GM10248 (cell line): ENCODE measurements around the gene DEPP1.

Experiments
- CTCF ChIA-PET: fragments of 300-600 bp; sonication (Branson Sonifier 250); formaldehyde crosslinking; extraction: SDS; loops from one replicate; lab custom pipeline; 2021; ENCODE audit warnings: antibody characterized with exemption; lab: Yijun Ruan, JAX
- POLR2A ChIA-PET: fragments of 350-650 bp; sonication (Branson Sonifier 250); formaldehyde crosslinking; extraction: SDS; loops from one replicate; lab custom pipeline; 2020; ENCODE audit warnings: antibody characterized with exemption; lab: Yijun Ruan, JAX
- DNase-seq: peaks from one replicate; pipeline ENCODE4 v3.0.0; 2012; ENCODE audit errors: extremely low spot score
- CTCF ChIP-seq: IDR thresholded peaks from 2 replicates; pipeline ENCODE4 v1.5.1; 2012; ENCODE audit warnings: mild to moderate bottlenecking, low read depth; ENCODE audit errors: extremely low read depth, missing control alignments, control extremely low read depth

Gene DEPP1

GRCh38 chr10:44936314-44936975 lies 42.2 kb downstream of the DEPP1 start:
- no peak for TF ChIP-seq CTCF
- DNase-seq: no peak
- ChIA-PET POLR2A (no interaction called here), CTCF (interaction anchor here (1.8 to 13.5 kb wide), 5 partner anchors 11 to 43 kb away, joined by 6 to 211 read pairs (median 99); partner anchors contain the start of genes DEPP1 and RASSF4)

DNA sequence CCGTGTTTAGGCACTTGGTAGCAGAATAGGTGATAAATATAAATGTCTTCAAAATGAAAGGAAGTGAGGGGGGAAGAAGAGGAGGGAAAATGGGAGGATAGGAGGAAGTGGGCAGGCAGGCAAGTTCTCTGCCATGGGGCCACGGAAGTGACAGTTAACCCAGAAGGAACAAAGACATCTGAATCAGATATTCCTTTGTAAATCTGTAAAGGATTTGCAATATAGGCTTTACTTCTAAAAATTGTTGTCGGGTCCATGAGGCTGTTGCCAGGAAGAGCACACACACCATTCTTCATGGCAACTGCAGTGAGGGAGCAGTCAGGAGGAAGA lies 42.7 kb downstream of the DEPP1 start:
- TF ChIP-seq CTCF: no peak
- no peak for DNase-seq
- ChIA-PET CTCF (interaction anchor here (1.8 to 13.5 kb wide), 5 partner anchors 11 to 43 kb away, joined by 6 to 211 read pairs (median 99); partner anchors contain the start of genes DEPP1 and RASSF4), POLR2A (no interaction called here)

DNA sequence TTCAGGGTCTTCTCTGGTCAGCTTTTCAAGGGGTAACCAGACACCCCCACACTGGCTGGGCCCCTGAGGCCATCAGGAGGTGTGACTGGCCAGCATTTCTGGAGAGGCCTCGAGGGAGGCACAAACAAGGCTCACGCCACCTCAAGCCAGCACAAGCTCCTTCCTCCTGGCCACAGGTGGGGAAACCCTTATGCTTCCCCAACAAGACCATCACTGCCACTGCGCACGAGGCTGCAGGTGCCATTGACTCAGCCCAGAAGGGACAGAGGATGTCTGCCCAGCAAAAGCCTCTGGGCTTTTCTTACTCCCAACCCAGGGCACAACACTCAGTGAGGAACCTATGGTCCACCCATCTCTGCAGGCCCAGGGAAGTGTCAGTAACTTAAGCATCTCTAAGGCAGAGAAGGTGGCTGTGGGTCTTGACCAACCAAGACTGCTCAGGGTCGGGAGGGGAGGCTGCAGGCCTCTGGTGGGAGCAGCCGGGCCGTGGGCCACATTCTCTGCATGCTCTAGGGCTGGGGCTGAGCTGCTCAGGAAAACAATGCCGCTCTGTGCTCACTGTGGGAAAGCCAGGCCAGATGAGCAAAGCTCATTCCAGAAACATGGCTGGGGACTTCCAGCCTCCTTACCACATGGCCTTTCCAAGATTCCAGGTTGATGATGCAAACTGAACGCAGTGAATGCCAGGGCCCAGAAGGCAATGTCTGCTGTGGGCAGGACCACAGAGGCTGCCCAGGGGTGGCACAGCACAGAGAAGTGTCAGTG lies 43.2 kb downstream of the DEPP1 start:
- DNase-seq: no peak
- TF ChIP-seq CTCF: no peak
- ChIA-PET CTCF (interaction anchor here (0.8 to 13.5 kb wide), 7 partner anchors 10 to 72 kb away, joined by 3 to 211 read pairs (median 7); partner anchors contain the start of genes DEPP1 and RASSF4), POLR2A (no interaction called here)

DNA sequence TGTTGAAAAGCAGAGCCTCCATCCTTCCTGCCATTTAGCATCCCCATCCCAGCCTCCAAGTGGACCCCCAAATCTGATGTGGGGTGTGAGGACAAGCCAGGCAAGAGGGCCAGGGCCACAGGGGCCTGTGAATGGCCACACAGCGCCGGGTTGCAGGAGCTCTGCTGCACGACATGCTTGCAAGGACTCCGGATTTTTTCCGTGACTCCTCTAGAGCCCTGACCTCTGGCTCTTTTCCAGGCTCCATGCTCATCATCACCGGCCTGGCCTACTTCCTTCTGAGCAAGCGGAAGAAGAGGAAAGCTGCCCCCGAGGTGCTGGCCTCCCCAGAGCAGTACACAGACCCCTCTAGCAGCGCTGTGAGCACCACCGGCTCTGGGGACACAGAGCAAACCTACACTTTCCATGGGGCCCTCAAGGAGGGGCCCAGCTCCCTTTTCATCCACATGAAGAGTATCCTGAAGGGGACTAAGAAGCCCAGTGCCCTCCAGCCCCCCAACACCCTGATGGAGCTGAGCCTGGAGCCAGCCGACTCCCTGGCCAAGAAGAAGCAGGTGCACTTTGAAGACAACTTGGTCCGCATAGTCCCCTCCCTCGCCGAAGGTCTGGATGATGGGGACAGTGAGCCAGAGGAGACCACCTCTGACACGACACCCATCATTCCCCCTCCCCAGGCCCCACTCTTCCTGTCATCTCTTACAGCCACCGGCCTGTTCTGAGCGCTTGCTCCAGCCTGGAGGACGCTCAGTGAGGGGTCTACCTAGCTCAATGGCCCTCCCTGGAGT lies 44.0 kb downstream of the DEPP1 start:
- no peak for DNase-seq
- ChIA-PET CTCF (interaction anchor here (0.8 to 13.5 kb wide), 8 partner anchors 9 to 73 kb away, joined by 3 to 211 read pairs (median 20); partner anchors contain the start of genes DEPP1 and RASSF4), POLR2A (no interaction called here)
- no peak for TF ChIP-seq CTCF

- CTCF ChIA-PET: interaction anchor here (0.7 to 13.5 kb wide), 21 partner anchors 8 to 74 kb away, joined by 3 to 211 read pairs (median 8); partner anchors contain the start of genes DEPP1, RASSF4, TMEM72 and ZNF22
- no peak for DNase-seq
- POLR2A ChIA-PET: interaction anchor here (1.2 kb wide), 1 partner anchor 45 kb away, joined by 6 read pairs; the partner anchor contains the start of gene DEPP1
- TF ChIP-seq CTCF: no peak
These were observed 44.9 kb downstream of the DEPP1 start for GRCh38 chr10:44933451-44934321.
